ENCODE results near the gene SLC16A13.
"Not testable (repeated sequence)": the region's sequence is repeated elsewhere in the genome, so short reads cannot be mapped to it uniquely, and the experiment has no call there.

Gene SLC16A13

DNA sequence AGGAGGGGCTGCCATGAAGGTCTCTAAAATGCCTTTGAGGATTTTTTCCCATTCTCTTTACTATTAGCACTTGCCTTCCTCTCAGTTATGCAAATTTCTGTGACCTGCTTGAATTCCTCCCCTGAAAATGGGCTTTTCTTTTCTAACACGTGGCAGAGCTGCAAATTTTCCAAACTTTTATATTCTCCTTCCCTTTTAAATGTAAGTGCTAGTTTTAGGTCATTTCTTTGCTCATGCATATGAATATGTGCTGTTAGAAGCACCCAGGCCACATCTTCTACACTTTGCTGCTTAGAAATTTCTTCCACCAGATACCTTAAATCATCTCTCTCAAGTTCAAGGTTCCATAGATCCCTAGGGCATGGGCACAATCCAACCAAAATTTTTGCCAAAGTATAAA is 32.5 kb downstream of the SLC16A13 start:
- no peak for DNase-seq

DNA sequence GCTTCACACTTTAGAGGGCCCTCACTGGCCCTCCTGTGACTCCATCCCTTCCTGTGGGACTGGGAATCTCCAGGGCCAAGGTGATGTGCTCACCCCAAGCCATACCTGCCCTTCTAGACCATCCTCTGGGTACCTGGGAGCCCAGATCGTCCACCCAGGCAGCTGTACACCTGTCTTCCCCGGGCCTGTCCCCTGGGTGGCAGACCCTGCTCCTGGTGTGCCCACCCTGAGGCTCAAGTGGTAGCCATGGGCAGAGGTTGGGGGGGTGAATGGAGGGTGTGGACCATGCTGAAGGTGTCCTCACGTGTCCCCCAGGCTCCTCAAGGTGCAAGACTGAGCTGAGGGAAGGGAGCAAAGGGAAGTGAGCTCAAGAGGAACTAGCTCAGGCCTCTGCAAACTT is 34.9 kb downstream of the SLC16A13 start:
- no peak for DNase-seq

DNA sequence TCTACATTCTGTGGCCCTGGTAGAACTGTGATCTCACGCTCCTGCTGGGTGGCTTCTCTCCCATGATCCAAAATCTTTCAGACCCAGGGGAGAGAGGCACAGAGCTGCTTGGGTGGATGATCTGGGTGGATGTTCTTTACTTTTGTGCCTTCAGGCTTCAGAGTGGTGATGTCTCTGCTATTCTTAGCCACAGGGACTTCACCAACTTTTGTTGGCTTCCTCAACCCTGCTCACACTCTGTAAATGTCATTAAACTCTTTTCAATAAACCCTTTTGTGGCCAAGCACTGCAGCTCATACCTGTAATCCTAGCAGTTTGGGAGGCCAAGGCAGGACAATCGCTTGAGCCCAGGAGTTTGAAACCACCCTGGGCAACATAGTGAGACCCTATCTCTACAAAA is 36.6 kb downstream of the SLC16A13 start:
- DNase-seq, result no peak

DNA sequence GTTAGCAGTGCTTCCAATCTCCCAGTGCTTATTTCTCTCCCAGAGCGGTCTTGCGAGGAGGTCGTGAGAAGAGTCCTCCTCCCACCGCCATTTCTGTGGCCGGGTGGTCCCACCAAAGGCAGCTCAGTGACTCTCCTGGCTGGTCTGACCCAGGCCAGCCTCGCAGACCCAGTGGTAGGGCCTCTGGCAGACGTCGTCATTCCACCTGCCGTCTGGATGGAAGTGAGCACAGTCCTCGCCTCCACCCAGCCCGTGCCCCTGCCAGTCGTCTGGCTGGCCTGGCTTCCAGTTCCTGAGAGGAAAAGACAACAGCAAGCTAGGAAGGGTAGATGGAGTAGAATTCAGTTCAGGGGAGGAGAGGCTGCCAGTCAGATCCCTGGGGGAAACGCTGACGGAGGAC is 39.1 kb downstream of the SLC16A13 start:
- no peak for DNase-seq

DNA sequence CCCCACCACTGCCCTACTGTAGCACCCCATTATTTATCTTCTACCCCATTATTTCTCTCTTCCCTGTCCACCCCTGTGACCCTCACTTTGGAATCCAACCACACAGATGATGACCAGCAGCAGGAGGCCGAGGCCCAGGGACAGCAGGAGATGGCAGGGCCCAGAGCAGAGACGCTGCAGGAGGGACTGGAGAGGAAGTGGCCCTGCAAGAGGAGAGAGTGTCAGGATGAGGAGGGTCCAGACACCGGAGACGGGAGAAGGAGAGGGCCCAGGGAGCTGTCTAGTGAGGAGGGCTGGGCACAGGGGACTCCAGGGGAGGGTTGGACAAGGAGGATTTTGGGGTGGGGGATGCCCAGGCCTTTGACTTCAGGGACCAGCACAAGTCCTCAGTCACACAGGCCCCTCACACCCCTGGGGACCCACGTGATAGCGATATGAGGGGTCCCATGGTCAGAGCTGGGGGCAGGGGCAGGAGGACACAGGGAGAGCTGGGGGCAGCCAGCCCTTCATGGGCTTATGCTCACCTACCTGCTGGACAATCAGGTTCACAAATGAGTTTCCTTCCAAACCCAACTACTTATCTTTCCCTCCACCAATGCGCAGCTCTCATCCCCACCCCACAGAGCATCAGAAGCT is 42.2 kb downstream of the SLC16A13 start:
- no peak for DNase-seq

DNA sequence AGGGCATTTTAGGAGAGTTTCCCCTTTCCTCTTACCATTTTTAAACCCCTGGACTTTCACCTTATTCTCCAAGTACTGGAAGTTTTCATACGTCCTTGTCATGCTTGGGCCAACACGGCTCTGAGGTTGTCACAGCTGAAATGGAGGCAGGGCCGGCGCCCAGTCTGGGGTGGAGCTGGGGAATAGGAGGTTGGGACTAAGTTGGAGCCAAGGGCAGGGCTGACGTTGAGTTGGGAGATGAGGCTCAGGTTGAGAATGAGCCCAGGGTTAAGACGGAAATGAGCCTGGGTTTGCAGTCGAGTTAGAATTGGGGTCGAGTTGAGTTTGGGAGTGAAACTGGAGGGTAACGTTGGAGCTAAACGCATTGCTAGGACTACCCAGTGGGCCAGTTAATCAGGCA is 42.9 kb downstream of the SLC16A13 start:
- DNase-seq, result no peak

DNA sequence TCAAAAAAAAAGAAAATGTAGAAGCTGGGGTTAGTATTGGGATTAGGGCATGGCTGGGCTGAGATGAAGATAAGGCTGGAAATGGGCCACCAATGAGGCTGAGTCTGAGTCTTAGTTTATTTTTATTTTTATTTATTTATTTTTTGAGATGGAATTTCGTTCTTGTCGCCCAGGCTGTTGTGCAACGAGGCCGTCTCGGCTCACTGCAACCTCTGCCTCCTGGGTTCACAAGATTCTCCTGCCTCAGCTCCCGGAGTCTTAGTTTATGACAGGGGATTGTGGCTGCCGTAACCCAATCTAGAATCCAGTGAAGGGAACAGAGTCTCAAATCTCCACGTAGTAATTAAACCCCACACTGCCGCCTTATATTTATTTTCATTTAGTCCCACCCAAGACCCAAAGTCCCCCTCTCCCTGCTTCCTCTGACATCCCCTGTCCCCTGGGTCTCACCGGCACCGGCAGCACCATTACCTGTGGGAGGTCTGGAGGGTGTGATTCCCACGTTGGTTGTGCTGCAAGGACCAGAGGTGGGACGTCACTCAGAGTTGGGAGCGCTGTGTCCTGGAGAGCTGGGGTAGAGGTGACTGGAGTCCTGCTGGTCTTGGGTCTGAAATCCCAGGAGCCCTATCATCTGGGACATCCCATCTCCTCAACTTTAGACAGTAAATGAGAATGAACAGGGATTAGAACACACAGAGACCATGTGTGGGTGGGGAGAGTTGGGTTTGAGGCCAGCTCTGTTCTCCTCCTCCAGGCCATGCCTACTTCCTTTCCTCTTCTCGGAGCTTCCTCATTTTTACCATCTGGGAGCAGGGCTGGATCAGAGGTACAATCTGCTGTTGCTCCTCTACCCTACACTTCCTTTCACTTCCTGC is 44.0 kb downstream of the SLC16A13 start, which contains the start of gene CLEC10A:
Gene CLEC10A, minus strand, starts transcription at position 671 of the 875 bp plus-strand sequence. CDS start 1,439 bp downstream, outside the sequence.
- DNase-seq, result no peak

DNA sequence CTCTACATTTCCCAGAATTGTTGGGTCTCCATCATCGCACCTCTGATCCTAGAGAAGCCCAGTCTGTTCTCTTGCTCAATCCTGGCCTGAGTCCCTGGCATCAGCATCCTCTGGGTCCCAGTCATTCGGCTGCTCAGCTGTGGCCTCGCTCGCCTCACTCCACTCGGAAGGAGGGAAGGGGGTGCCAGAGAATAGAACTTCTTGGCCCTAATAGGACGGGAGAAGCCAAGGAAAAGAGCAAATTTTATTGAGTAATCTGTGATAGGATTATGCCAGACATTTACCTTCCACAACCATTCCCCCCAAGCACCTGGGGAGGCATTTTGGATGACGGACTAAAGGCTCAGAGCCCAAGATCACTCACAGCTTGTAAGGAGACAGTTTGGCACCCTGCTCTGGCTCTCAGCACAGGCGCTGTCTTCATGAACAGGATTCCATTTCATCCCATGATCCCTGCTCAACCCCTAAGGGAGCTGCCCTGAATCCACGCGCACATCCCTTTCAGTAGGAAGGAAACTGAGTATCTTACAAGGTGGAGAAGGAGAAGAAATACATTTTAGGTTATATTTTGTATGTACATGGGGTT is 44.7 kb downstream of the SLC16A13 start:
- no peak for DNase-seq

DNA sequence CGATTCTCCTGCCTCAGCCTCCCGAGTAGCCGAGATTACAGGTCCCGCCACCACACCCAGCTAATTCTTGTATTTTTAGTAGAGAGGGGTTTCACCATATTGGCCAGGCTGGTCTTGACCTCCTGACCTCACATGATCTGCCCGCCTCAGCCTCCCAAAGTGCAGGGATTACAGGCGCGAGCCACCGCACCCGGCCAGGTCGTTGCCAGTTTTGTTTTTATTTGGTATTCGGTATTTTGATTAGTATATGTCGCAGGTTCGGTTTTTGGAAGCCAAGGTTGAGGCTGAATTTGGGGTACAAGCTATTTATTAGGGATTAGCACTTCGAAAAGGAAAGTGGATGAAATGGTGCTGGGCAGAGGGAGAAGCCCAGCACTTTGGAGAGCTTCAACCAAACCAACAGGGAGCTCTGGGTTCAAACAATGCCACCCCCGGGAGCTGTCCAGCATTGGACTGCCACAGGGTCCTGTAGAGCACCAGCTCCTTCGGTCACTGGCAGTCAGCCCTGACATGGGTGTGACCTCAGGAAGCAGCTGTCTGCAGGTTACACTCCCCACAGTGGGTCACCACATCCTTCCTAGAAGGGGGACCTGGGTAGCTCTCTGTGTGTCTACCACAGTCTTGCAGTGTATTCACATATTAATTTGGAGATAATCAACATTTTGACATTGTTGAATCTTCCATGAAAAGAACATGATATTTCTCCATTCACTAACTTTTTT is 45.7 kb downstream of the SLC16A13 start:
- DNase-seq, result no peak

DNA sequence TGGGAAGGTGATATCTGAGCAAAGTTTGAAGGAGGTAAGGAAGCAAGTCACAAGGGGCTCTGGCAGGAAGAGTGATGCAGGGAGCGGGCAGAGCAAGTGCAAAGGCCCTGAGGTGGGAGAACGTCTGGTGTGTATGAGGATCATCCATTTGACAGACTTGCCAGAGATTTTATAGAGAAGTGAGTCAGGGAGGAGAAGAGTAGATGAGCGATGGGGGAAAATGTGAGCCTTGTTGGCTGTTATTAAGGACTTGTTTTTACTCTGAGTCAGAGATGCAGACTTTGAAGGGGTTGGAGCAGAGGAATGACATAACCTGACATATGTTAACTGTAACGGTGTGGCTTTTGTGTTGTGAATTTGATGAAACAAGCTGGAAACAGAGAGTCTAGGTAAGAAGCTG is 47.8 kb downstream of the SLC16A13 start:
- DNase-seq, result no peak

DNA sequence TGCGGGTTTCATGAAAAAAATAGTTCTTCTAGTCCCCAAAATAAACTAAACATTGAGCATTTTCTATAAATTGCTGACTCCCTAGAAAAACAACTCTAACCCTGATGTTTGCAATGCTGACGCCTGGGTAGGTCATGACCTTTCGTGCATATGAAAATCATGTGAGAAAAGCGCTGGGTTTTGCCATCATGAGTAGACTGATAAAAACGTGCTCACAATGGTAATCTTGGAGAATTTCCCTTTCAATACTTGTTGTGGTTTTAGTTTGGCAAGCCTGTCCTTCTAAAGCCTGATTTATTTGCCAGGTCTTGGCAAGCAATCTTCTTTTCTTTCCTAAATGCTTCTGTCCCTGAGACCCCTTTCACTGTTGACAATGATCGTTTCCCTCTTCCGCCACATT is 48.3 kb downstream of the SLC16A13 start:
- DNase-seq, result no peak

DNA sequence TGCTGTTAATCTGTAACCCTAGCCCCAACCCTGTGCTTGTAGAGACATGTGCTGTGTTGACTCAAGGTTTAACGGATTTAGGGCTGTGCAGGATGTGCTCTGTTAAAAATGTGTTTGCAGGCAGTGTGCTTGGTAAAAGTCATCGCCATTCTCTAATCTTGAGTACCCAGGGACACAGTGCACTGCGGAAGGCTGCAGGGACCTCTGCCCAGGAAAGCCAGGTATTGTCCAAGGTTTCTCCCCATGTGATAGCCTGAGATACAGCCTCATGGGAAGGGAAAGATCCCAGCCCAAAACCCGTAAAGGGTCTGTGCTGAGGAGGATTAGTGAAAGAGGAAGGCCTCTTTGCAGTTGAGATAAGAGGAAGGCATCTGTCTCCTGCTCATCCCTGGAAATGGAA is 52.6 kb downstream of the SLC16A13 start:
- DNase-seq, result not testable (repeated sequence)

DNA sequence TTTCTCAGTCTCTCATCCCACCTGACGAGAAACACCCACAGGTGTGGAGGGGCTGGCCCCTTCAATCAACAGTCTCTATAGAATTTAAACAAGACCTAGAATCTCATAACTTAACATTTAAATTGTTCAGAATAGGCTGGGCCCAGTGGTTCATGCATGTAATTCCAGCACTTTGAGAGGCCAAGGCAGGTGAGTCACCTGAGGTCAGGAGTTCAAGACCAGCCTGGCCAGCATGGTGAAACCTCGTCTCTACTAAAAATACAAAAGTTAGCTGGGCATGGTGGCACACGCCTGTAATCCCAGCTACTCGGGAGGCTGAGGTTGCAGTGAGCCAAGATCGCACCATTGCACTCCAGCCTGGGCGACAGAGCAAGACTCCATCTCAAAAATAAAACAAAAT is 53.8 kb downstream of the SLC16A13 start:
- not testable (repeated sequence) for DNase-seq

Data from NCI-H1436 (cell line).